Measurements from ENCODE around the gene NPR3.

DNA sequence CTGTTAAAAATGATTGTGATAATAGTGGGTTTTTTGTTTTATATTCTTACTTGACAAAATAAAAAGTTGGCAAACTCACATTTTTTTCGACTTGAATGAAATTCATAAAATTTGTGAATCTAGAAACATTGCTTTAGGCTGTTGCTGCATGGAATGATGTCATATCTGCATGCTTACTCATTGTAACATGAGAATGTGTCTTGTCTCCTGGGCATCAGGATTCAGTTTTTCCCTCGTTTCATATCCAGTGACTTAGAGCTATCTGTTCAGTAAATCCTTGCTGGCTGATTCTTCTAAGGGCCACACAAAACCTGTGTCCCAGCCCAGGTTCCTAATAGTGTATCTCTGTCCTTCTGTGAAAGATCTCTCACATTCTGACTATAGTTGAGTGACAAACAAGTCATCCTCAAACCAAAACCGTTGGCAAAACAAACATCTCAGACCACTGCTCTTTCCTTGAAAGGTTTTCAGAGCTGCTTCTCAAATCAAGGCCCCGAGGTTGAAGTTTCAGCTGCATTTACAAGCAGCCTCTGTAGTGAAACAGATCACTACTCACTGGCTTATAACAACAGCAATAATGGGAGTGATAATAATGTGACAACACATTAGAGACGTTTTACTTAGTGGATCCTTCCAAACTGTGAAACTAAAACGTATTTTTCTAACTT, 95.0 kb downstream of the NPR3 start:
- TF ChIP-seq EP300 (IDR thresholded peaks at IDR 0.05) = no peak
- TF ChIP-seq, protein P1, sequence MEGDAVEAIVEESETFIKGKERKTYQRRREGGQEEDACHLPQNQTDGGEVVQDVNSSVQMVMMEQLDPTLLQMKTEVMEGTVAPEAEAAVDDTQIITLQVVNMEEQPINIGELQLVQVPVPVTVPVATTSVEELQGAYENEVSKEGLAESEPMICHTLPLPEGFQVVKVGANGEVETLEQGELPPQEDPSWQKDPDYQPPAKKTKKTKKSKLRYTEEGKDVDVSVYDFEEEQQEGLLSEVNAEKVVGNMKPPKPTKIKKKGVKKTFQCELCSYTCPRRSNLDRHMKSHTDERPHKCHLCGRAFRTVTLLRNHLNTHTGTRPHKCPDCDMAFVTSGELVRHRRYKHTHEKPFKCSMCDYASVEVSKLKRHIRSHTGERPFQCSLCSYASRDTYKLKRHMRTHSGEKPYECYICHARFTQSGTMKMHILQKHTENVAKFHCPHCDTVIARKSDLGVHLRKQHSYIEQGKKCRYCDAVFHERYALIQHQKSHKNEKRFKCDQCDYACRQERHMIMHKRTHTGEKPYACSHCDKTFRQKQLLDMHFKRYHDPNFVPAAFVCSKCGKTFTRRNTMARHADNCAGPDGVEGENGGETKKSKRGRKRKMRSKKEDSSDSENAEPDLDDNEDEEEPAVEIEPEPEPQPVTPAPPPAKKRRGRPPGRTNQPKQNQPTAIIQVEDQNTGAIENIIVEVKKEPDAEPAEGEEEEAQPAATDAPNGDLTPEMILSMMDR (IDR thresholded peaks at IDR 0.05) = no peak

All from suprapubic skin (tissue), 3 donors.